ENCODE results near the gene EFNA5. TPM values are rescaled to one million over a fixed set of nuclear protein-coding genes. Genes with fewer than 3 reads are reported as not detected.

Gene EFNA5
- total and polyA plus RNA-seq, 2 of the 13 experiments (the other 11 are each of a cell fraction or from before 2014, with no cell fraction given): not detected

GRCh38 chr5:107666051-107666655 is 4.6 kb downstream of the EFNA5 start:
- 4% methylated on average over 3 of the region's 3 CpGs for WGBS (ENCODE audit: low lambda C conversion rate)
- CTCF ChIA-PET (ENCODE audit: low intra/inter-chr PET ratio, low total read pairs): no interaction called here
- FAIRE-seq (no peak), ATAC-seq (no peak), DNase-seq (ENCODE audit: low spot score) (no peak)
- POLR2A ChIA-PET: no interaction called here
- Histone ChIP-seq H3K79me2 (ENCODE audit: insufficient read depth, low read length) (no peaks in the 10 kb centered on the region), H3K27ac (ENCODE audit: extremely low read length, insufficient read depth, low read length) (no peak overlapping the region), H3K9me3 (ENCODE audit: low read length) (no peaks in the 10 kb centered on the region), H3K27me3 (ENCODE audit: control insufficient read depth in 1 of 2, insufficient read depth in 2 of 2, low read length in 2 of 2) (peaks cover 0 to 15% of the 10 kb centered on the region in 2 experiments; a peak in 3 of 5 replicates), H3K4me3 (replicated peaks in 1 of 3; ENCODE audit: insufficient read depth in 1 of 3, low read depth in 2 of 3, low read length in 3 of 3) (no peak overlapping the region), H3K36me3 (replicated peaks in 1 of 2; ENCODE audit: control insufficient read depth in 1 of 2, insufficient read depth in 2 of 2, low read length in 2 of 2) (no peaks in the 10 kb centered on the region), H4K20me1 (ENCODE audit: insufficient read depth, low read length) (no peaks in the 10 kb centered on the region), H2AFZ (ENCODE audit: low read length) (no peak overlapping the region), H3K9ac (ENCODE audit: insufficient read depth, low read depth, low read length) (no peak overlapping the region), H3K4me2 (ENCODE audit: low read depth, low read length) (no peak overlapping the region), H3K4me1 (ENCODE audit: insufficient read depth, low read length) (no peaks in the 10 kb centered on the region)
- BruUV-seq (replicated peaks): no TSS peak
- intact Hi-C loops (cut with micrococcal nuclease; ENCODE audit: unreplicated experiment): no loop called here
- in situ Hi-C loops (cut with HindIII; ENCODE audit: extremely low pct_ligation_motif_present, low pct_unique_long_range_greater_than_20kb): no loop called here
- TF ChIP-seq ZNF121 (CRISPR knock-in tag; IDR thresholded peaks at IDR 0.05) (no peak), FOXP4 (CRISPR knock-in tag; IDR thresholded peaks at IDR 0.05) (no peak), ZFP36L2 (CRISPR knock-in tag; IDR thresholded peaks at IDR 0.05) (no peak), E2F1 (CRISPR knock-in tag; IDR thresholded peaks at IDR 0.05) (no peak), ZNF724P (CRISPR knock-in tag; IDR thresholded peaks at IDR 0.05; ENCODE audit: borderline replicate concordance) (no peak), ZBTB20 (CRISPR knock-in tag; IDR thresholded peaks at IDR 0.05; ENCODE audit: borderline replicate concordance, low read depth) (no peak)

All from HepG2 (cell line).